Stimulated activated effector memory CD8-positive, alpha-beta T cell treated with anti-CD3 and anti-CD28 coated beads, Interleukin-12 subunit alpha, Interleukin-12 subunit beta, amount 100 ng/mL, for 72 hours (primary cell): ENCODE data around the gene UFM1.
"Not testable (repeated sequence)": the region's sequence is repeated elsewhere in the genome, so short reads cannot be mapped to it uniquely, and the experiment has no call there.

Experiments used
- ATAC-seq: fragments of 150-1000 bp; cut with Tn5 transposase; 2 replicates; pipeline ENCODE4 v1.10.0; 2021
- DNase-seq, 2 donors: peaks; one replicate each; pipeline ENCODE4 v3.0.0; 2021 to 2022; ENCODE audit warnings: low spot score in 2 of 2
- H3K27ac Mint-ChIP-seq: one replicate; pipeline ENCODE4 v1.8.0; 2022; ENCODE audit warnings: mild to moderate bottlenecking, mixed read lengths
- H3K36me3 Mint-ChIP-seq: one replicate; pipeline ENCODE4 v1.8.0; 2022; ENCODE audit warnings: mild to moderate bottlenecking, mixed read lengths
- H3K4me1 Mint-ChIP-seq: one replicate; pipeline ENCODE4 v1.8.0; 2022; ENCODE audit warnings: mixed read lengths
- H3K4me3 Mint-ChIP-seq: one replicate; pipeline ENCODE4 v1.8.0; 2022; ENCODE audit warnings: mild to moderate bottlenecking, mixed read lengths
- H3K9me3 Mint-ChIP-seq: one replicate; pipeline ENCODE4 v1.8.0; 2022; ENCODE audit warnings: mixed read lengths

The UFM1 gene

DNA sequence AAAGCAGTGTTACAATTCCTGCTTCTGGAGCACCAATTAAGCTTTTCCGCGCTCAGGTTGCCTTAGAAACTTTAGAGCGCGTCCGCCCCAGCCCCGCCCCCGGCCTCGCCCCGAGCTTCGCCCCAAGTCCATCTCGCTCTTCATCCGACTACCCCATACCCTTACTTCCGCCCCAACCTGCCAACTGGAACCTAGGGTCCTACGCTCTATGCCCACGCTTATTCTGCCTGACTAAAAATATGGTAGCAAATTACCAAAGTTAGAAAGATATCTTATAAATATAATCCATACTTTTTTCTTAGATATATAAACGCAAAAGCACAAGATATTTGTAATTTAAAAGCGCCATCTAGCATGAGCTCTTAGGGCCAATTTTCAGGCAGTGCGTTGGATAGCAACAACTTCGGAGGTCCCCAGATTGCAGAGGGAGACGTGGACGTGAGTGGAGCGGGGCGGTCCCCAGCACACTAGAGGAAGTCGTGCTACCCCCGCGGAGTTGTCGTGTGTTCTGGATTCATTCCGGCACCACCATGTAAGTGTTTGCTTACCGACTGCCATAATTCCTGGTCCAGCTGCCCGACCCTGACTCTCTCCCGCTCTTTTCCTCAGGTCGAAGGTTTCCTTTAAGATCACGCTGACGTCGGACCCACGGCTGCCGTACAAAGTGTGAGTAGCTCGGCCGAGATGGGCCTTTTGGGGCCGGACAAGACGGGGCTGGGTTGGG is at the start of gene UFM1:
TSS of gene UFM1 (plus strand) at position 462 of the 724 bp plus-strand sequence. CDS start at position 531, 69 bp downstream.
- Mint-ChIP-seq H3K9me3 (no peaks in the 10 kb centered on the region), H3K36me3 (peaks cover 53% of the 10 kb centered on the region), H3K4me3 (peak within 1 kb of the TSS; percentile 99), H3K27ac (peak within 1 kb of the TSS; percentile 100), H3K4me1 (peaks cover 25% of the 10 kb centered on the region)
- peak; percentile 95 for ATAC-seq
- peak; percentile 69 to 85 for DNase-seq

DNA sequence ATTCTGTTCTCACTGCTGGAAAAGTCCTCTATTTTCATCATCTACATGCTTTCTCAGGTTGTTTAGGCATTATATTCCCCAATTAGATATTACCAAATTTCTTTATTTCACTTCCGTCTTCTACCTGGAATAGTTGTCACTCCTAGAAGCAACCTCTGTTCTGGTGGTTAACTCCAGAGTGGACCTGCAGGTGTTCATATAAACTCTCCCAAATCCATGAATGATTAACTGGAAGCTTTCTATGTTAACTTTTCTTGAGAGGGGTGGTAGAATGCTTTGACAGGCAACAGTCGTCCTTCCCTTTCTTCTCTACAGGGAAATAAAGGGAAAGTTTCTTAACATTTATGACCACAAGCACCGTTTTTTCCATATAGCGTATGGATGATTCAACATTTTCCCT is 48.4 kb upstream of the UFM1 start:
- DNase-seq (no peak), ATAC-seq (no peak)
- Mint-ChIP-seq H3K36me3 (no peaks in the 10 kb centered on the region), H3K27ac (no peak overlapping the region), H3K4me3 (no peak overlapping the region), H3K9me3 (peaks cover 5% of the 10 kb centered on the region), H3K4me1 (no peaks in the 10 kb centered on the region)

DNA sequence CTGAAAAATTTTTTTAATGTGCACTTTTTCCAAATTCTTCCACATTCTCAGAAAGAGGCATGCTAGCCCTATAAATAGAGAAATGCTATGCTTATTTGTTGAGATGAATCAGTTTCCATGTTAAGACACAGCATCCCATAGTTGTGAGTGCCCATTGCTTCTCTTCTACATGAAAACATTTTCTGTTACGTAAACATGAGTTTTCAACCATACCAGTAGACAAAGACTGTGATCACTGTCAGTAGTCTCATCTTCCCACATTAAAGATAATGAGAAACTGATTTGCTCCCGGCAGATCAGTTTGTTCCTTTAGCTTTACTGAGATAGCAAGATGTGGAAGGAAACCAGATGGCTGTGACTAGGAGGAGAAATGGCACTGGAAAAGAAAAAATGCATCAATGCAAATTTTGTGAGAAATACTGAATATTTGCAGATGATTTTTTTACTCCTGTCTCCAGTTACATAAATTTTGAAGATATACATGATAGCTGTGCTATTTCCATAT is 45.8 kb upstream of the UFM1 start:
- no peaks in the 10 kb centered on the region for H3K36me3 Mint-ChIP-seq
- no peaks in the 10 kb centered on the region for H3K4me1 Mint-ChIP-seq
- H3K27ac Mint-ChIP-seq, result no peak overlapping the region
- H3K9me3 Mint-ChIP-seq, result peaks cover 5% of the 10 kb centered on the region
- no peak overlapping the region for H3K4me3 Mint-ChIP-seq
- no peak for DNase-seq
- ATAC-seq, result no peak

GRCh38 chr13:38308736-38309135 is 40.9 kb upstream of the UFM1 start:
- ATAC-seq (peak; percentile 71), DNase-seq (no peak)
- Mint-ChIP-seq H3K36me3 (no peaks in the 10 kb centered on the region), H3K4me3 (no peak overlapping the region), H3K9me3 (peaks cover 12% of the 10 kb centered on the region), H3K27ac (no peak overlapping the region), H3K4me1 (no peaks in the 10 kb centered on the region)

DNA sequence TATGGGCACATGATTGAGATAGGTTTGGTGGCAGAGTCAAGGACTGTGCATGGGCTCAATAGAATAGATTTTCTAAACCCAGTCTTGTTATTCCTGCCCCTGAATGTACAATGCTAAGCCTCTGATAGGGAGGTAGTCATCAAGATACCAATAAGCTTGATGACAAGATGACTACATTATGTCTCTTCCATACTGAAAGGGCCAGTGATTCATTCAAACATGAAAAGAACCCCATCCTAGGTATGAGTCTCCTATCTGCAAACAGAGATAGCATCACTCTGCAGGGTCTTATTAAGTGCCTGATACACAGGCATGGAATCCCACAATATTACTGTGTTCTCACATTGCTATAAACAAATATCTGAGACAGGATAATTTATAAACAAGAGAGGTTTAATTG is 40.3 kb upstream of the UFM1 start:
- ATAC-seq, result peak; percentile 81
- Mint-ChIP-seq H3K4me3 (no peak overlapping the region), H3K9me3 (peaks cover 12% of the 10 kb centered on the region)

GRCh38 chr13:38311175-38311574 is 38.5 kb upstream of the UFM1 start:
- not testable (repeated sequence) for H3K27ac Mint-ChIP-seq, H3K36me3 Mint-ChIP-seq, H3K4me1 Mint-ChIP-seq, ATAC-seq, H3K4me3 Mint-ChIP-seq, H3K9me3 Mint-ChIP-seq, DNase-seq

More for the DNA sequence above, 40.3 kb upstream of the UFM1 start:
- no peak for DNase-seq
- Mint-ChIP-seq H3K36me3 (no peaks in the 10 kb centered on the region), H3K4me1 (no peaks in the 10 kb centered on the region), H3K27ac (no peak overlapping the region)

DNA sequence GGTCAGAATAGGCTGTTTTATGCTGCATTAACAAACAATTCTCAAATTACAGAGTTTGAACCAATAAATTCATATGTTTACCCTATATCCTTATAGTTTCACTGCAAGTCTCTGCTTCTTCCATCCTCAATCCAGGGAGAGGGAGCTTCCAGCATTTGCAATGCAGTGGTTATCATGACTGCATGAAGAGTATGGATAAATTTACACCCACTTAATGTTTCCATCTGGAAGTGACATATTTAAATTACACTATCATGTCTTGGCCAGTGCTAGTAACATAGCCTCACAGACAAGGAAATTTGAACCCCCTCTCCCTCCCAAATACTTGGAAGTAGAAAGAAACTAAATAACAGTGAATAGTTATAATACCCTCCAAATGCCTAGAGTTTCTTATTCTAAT is 33.5 kb upstream of the UFM1 start:
- Mint-ChIP-seq H3K4me1 (no peaks in the 10 kb centered on the region), H3K27ac (no peak overlapping the region), H3K9me3 (peaks cover 2% of the 10 kb centered on the region), H3K4me3 (no peak overlapping the region), H3K36me3 (no peaks in the 10 kb centered on the region)
- no peak for DNase-seq
- ATAC-seq, result no peak

GRCh38 chr13:38321654-38322053 is 28.0 kb upstream of the UFM1 start:
- ATAC-seq, result no peak
- no peaks in the 10 kb centered on the region for H3K36me3 Mint-ChIP-seq
- no peak for DNase-seq
- H3K27ac Mint-ChIP-seq, result no peak overlapping the region
- no peak overlapping the region for H3K4me3 Mint-ChIP-seq
- H3K9me3 Mint-ChIP-seq, result peaks cover 2% of the 10 kb centered on the region
- H3K4me1 Mint-ChIP-seq, result no peaks in the 10 kb centered on the region

DNA sequence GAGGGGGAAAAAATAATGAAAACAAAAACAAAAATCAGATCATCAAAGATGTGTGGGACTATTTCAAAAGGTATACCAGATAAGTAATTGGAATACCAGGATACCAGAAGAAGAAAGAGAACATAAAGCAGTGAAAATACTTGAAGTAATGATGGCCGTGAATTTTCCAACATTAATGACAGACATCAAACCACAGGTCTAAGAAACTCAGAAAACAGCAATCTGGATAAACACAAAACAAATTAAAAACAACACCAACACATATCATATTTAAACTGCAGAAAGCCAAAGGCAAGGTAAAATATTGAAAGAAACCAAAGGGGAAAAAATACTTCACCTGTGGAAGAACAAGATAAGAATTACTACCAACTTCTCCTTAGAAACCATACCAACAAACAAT is 24.2 kb upstream of the UFM1 start:
- Mint-ChIP-seq H3K4me1 (no peaks in the 10 kb centered on the region), H3K9me3 (no peaks in the 10 kb centered on the region), H3K27ac (no peak overlapping the region), H3K4me3 (no peak overlapping the region), H3K36me3 (no peaks in the 10 kb centered on the region)
- no peak for DNase-seq
- ATAC-seq, result no peak

DNA sequence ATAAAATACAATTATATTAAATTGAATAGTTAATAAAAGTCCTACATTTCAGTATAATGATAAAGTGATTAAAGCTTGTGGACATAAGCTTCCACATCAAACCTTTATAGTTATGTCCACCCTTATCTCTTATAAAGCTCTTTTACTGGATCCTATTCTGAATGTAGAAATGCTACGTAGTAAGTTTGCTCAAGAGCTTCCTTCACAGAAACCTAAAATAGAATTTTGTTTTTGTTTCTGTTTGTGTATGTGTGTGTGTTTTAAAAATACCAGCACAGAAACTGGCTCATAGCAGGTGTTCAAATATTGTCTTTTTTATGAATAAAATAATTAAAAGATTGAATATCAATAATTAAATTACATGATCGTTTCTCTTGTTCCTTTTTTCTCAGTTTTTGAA is 21.0 kb upstream of the UFM1 start:
- Mint-ChIP-seq H3K36me3 (no peaks in the 10 kb centered on the region), H3K4me1 (no peaks in the 10 kb centered on the region), H3K4me3 (no peak overlapping the region), H3K9me3 (no peaks in the 10 kb centered on the region), H3K27ac (no peak overlapping the region)
- no peak for ATAC-seq
- no peak for DNase-seq

DNA sequence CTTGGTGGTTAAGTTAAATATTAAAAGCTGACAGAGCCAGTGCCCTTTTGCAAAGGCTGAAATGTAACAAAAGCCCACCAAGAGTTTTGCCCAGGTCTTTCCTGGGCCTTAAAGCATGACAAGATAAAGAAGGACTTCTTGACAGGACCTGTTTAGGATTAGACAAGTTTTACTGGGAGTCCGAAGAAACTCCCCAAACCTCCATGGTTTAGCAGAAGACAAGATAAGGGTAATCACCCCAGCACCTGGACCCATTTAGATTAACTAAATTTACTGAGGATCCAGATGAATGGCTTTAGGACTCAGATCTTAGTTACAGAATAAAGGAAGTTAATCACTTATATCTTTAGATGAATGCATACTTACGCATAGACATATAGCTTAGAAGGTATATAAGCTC is 14.8 kb upstream of the UFM1 start:
- H3K9me3 Mint-ChIP-seq, result no peaks in the 10 kb centered on the region
- no peaks in the 10 kb centered on the region for H3K36me3 Mint-ChIP-seq
- no peaks in the 10 kb centered on the region for H3K4me1 Mint-ChIP-seq
- H3K4me3 Mint-ChIP-seq, result no peak overlapping the region
- DNase-seq, result no peak
- ATAC-seq, result no peak
- no peak overlapping the region for H3K27ac Mint-ChIP-seq

DNA sequence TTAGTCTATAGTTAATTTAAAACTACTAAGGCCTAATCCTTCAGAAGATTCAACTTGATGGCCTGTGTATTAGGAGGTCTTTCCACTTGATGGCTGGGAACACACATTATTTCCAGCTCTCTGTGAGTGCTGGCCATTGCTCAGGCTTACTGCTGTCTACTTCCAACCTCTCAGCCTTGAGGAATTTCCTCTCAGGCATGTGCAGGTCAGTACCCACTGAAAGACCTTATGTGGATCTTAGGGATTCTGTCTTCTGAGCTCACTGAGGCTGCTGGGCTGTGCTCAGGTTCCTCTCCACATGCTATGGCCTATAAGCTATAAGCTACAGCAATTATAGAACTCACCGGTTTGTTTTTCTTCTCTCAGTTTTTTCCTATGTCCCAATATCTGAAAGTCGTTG is 11.6 kb upstream of the UFM1 start:
- Mint-ChIP-seq H3K4me1 (no peaks in the 10 kb centered on the region), H3K4me3 (no peak overlapping the region), H3K9me3 (no peaks in the 10 kb centered on the region), H3K36me3 (no peaks in the 10 kb centered on the region), H3K27ac (no peak overlapping the region)
- ATAC-seq, result no peak
- no peak for DNase-seq

DNA sequence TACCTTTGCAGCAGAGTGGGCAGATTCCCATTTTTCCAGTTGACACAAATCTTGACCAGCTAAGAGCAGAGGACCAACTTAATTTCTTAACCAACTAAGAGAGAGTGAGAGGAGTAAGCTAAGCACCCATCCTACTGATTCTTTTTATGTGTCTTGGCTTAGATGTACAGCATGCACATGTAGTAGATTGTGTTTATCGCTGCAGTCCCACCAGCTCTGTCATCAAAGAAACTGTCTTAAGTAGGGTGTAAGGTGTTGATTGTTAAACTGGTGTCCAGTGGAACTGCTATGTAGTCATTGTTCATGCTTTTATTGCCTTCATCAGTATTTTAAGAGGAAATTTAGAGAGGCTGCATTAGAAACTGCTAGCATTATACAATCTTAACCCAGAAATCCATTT is 9.0 kb upstream of the UFM1 start:
- Mint-ChIP-seq H3K4me3 (no peak overlapping the region), H3K4me1 (no peaks in the 10 kb centered on the region), H3K27ac (no peak overlapping the region), H3K9me3 (no peaks in the 10 kb centered on the region), H3K36me3 (no peaks in the 10 kb centered on the region)
- DNase-seq (no peak), ATAC-seq (no peak)

- no peak for DNase-seq
- Mint-ChIP-seq H3K27ac (no peak overlapping the region), H3K4me1 (no peaks in the 10 kb centered on the region), H3K4me3 (no peak overlapping the region), H3K9me3 (no peaks in the 10 kb centered on the region), H3K36me3 (no peaks in the 10 kb centered on the region)
- no peak for ATAC-seq
Measured at GRCh38 chr13:38341149-38341692, 8.4 kb upstream of the UFM1 start.

- H3K36me3 Mint-ChIP-seq, result peaks cover 25% of the 10 kb centered on the region
- no peaks in the 10 kb centered on the region for H3K9me3 Mint-ChIP-seq
- DNase-seq, result no peak
- ATAC-seq, result no peak
- H3K4me3 Mint-ChIP-seq, result no peak overlapping the region
- H3K4me1 Mint-ChIP-seq, result peaks cover 20% of the 10 kb centered on the region
- H3K27ac Mint-ChIP-seq, result no peak overlapping the region
Measured at GRCh38 chr13:38346764-38347163, 2.9 kb upstream of the UFM1 start.

DNA sequence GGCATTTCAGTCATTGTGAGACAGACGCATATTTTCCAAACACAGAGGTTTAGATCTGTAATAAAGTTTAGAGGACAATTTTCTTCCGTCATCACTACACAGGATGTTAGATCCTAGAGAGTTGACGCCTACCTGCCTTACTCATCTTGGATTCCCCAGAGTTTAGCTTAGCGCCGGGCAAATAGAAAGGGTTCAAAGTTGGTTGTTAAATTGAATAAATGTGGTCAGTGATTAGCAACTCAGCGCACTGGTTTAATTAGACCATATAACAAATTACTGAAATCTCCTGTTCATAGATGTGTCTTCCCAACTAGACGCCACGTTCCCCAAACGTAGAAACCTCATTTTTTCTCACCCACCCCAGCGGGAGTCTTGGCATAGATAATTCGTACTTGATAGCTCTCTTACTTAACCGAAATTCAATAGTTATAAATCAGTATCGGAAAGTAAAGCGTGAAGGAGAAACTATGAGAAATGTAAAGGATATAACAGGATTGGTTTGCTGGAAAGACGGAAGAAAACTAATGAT is 726 bp upstream of the UFM1 start:
- peak overlapping the region; percentile 99 for H3K4me3 Mint-ChIP-seq
- ATAC-seq (peak; percentile 68), DNase-seq (peak; percentile 6 to 51)
- H3K4me1 Mint-ChIP-seq, result peaks cover 25% of the 10 kb centered on the region
- H3K36me3 Mint-ChIP-seq, result peaks cover 46% of the 10 kb centered on the region
- peak overlapping the region; percentile 100 for H3K27ac Mint-ChIP-seq
- H3K9me3 Mint-ChIP-seq, result no peaks in the 10 kb centered on the region
